Uterus (tissue), 2 donors: Measurements from ENCODE around the gene ITM2B.

Experiments
- POLR2A ChIP-seq, 2 donors: fragments of 450-650 bp; IDR thresholded peaks; one replicate each; pipeline ENCODE4 v1.6.1; 2016; ENCODE audit warnings: antibody characterized with exemption in 2 of 2, mild to moderate bottlenecking in 1 of 2, moderate library complexity in 1 of 2
- TF ChIP-seq, protein P1 (sequence below), 4 experiments: fragments of 200-600 bp in 2 of 4; fragments of 450-650 bp in 2 of 4; sonication (generic) in 2 of 4; IDR thresholded peaks; one replicate each; pipeline ENCODE4 v1.5.1; 2016 to 2019; ENCODE audit warnings: antibody characterized with exemption in 4 of 4, mild to moderate bottlenecking in 2 of 4, moderate library complexity in 1 of 4

DNA sequence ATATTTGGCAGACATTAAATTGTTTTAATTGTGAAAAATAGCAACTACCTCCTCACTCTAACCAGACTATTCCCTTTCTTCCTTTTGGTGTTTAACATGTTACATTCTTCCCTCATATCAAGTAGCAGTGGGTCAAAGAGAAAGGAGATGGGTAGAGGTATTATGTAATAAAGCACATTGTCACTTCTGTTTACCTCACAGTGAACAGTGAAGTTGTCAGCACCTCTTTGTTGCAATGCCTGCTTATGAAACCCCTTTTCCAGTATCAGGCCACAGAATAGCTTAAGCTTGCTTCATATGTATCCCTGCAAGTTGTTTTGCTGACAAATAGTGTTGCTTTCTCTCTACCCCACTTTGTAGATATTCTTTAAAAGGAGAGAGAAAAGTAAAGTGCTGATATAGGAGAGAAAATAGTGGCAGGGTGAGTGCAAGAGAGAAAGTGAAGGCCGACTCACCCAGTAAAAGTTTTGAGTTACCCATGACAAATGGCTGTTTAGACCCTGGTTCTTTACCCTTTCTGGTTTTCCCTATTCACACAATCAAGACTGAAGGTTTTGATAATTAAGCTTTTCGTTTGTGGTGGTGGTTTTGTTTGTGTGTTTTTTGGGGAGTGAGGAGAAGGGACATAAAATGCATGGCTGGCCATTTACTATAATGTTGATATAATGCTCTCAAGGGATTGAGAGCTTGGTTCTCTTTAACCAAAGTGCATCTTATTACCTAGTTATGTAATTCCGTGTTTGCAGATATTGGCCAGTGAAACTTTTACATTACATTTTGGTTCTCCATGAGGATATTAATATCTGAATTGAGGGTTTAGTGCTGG is 3.7 kb downstream of the ITM2B start:
- TF ChIP-seq POLR2A (IDR thresholded peaks at IDR 0.05): no peak
- TF ChIP-seq, protein P1, sequence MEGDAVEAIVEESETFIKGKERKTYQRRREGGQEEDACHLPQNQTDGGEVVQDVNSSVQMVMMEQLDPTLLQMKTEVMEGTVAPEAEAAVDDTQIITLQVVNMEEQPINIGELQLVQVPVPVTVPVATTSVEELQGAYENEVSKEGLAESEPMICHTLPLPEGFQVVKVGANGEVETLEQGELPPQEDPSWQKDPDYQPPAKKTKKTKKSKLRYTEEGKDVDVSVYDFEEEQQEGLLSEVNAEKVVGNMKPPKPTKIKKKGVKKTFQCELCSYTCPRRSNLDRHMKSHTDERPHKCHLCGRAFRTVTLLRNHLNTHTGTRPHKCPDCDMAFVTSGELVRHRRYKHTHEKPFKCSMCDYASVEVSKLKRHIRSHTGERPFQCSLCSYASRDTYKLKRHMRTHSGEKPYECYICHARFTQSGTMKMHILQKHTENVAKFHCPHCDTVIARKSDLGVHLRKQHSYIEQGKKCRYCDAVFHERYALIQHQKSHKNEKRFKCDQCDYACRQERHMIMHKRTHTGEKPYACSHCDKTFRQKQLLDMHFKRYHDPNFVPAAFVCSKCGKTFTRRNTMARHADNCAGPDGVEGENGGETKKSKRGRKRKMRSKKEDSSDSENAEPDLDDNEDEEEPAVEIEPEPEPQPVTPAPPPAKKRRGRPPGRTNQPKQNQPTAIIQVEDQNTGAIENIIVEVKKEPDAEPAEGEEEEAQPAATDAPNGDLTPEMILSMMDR (IDR thresholded peaks at IDR 0.05): no peak
